AG08396 (cell line): ENCODE data around the gene ALDH5A1.

Experiments
- DNase-seq: peaks from one replicate; pipeline ENCODE4 v3.0.0; 2012; ENCODE audit warnings: low spot score, mixed read lengths

The ALDH5A1 gene

DNA sequence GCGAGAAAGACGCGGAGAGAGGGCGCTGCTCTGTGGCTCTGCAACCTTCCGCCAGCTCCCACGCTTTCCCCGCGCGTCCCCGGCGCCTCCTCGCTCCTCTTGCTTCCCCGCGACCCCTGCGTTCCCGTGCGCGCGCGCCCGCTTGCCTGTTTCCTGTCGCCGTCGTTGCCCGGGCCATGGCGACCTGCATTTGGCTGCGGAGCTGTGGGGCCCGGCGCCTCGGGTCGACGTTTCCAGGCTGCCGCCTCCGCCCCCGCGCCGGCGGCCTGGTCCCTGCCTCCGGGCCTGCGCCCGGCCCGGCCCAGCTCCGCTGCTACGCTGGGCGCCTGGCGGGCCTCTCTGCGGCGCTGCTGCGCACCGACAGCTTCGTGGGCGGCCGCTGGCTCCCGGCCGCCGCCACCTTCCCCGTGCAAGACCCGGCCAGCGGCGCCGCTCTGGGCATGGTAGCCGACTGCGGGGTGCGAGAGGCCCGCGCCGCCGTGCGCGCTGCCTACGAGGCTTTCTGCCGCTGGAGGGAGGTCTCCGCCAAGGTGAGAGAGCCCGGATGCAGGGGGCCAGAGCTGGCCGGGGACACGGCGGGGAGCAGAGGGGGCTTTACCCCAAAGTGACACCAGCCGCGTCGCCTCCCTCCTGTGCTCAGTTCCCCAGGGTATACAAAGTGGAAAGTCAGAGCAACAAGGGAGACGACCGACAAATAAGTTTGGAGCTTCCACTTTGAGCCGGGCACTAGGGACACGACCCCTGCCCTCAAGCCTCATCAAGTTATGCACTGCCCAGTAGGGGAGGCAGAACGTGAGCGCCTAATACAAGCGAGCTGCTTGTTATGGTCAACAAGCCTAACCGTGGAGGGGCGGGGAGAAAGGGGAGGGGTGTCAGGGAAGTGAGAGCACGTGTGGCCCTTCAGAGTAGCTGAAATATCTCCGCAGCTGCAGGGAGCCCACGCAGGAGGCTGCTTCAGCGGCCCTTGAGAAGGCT, at the start of gene ALDH5A1:
ALDH5A1 (plus strand) TSS at position 149 of the 975 bp plus-strand sequence; CDS start at position 177, 28 bp downstream.
- peak; percentile 78 for DNase-seq

GRCh38 chr6:24445704-24446103, 49.1 kb upstream of the ALDH5A1 start:
- DNase-seq: no peak

DNA sequence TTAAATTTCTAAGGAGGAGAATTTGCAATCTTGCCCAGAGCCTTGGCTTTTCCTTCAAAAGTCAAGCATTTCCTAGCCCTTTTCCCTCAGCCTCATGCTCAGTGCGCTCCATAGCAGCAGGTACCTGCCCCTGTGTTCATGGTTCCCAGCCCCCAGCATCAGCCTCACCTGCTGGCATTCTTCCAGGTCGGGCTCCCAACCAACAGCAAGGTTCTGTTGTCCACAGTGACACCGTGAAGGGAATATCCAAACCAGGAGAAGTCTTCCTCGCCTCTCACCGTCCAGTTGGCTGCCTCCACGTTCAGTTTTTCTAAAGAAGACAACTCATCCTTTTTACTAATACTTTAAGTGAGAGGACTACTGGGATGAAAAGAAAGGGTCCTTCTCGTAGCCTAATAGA, 48.1 kb upstream of the ALDH5A1 start:
- DNase-seq: no peak

DNA sequence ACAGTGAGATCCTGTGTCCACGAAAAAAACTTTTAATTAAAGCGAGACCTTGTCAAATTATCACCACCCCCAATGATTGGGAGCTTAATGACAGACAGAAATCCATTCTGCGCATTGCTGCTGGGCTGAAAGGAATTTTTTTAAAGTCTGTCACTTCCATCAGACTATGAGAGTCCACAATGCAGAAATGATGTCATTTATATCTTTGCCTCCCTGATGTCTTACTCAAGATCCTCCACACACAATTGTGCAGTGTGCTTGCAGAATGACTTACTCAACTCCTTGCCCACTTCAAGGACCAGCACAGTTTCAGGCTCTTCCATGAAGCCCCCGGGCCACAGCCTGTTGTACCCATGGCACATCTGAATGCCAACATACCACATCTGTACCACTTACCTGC, 46.4 kb upstream of the ALDH5A1 start:
- DNase-seq: no peak

GRCh38 chr6:24448828-24449525, 45.8 kb upstream of the ALDH5A1 start:
- no peak for DNase-seq

DNA sequence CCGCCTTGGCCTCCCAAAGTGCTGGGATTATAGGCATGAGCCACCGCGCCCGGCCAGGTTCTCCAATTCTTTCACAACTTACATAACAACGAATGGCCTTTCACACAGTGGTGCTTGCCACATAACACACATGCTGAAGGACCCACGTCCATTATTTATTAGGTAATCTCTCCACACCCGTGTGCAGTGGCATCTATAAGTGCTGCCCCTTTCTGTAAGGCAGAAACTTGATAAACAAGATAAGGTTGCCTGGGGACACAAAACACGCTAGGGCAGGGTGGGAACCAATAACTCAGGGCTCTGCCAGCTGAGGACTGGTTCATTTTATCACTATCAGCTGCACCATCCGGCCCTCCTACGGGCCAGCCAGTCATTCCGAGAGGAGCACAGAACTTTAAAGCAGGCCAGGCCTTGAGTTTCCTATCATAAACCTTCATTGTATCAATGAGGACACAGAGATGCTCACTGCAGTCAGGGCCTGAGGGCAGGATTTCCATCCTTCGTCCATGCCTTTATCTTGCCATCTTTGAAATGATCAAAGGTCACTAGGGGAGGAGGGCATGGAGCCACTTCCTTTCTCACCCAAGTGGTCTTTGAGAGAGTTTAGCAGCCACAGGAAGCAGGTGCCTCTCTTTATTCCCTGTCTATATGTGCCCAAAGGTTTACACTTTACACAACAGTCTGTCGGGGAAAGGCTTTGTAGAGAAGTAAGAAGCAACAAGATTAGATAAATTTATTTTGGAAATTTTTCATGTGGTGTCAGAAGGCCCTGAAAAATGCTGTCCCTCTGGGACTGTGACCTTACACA, 43.0 kb upstream of the ALDH5A1 start:
- DNase-seq: no peak

DNA sequence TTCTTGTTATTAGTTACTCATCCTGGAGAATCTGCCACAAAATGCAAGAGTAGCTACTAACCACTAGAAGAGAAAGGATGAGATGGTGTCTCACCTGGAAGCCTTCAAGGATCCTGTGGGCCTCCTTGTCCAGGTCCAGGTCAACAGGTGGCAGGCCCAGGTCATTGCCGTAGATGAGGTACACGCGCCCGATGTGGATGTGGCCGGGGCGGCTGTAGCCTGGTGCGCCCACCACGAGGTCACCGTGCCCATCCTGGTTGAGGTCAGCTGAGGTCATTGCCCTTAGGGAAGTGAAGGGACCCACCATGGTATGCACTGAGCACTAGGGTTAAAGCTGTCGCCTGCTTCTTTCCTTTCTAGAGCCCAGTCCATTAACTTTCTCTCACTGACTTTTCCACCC, 40.8 kb upstream of the ALDH5A1 start:
- DNase-seq: no peak

DNA sequence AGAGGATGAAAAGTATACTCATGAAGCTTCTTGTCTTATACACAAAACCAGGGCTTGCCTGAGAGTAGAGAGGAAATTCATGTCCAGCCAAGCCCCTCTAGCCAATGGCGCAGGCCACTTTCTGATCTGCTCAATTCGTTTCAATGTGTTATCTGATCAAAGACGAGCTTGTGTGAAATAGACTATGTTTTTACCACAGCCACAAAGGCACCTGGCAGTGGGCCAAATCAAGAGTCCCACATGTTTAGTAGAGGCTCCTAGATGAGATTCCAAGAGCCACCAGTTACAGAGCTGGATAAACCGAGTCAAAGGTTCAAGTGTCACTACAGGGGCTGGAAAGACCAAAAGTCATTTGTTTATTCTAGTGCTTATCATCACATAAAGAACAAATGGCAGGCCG, 40.3 kb upstream of the ALDH5A1 start:
- DNase-seq: no peak

DNA sequence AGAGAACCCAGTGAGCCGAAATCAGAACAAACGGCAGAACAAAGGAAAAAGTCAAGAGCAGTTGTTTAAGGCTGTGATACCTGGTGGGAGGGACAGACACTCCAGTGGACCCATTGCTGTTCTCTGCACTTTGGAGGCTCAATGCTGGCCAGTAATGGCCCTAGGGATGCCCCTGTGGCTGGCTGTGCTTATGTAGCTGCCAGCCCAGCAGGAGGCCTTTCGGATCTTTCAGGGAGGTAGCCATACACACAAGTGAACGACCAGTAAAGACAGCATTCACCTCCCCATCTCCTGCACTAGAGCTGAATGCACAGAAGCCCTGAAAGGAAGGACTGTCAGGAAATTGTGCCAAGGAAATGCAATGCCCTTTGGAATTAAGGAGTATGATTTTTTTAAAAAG, 39.7 kb upstream of the ALDH5A1 start:
- no peak for DNase-seq

DNA sequence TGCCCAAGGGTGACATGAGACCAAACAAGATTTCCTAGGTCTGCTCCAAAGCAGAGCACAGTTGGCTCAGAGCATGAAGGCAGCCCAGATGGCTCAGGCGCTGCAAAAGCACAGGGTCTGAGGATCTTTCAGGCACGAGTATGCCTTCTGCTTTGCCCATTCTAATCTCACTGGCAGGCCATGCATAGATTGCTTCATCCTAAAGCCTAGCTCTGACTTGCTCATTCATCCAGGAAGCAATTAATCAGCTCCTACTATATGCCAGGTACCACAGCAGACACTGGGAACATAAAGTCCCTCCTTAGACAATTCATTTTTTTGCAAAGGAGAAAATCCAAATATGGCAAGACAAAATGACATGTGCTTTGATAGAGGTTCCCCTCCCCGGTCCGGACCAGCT, 36.6 kb upstream of the ALDH5A1 start:
- no peak for DNase-seq

DNA sequence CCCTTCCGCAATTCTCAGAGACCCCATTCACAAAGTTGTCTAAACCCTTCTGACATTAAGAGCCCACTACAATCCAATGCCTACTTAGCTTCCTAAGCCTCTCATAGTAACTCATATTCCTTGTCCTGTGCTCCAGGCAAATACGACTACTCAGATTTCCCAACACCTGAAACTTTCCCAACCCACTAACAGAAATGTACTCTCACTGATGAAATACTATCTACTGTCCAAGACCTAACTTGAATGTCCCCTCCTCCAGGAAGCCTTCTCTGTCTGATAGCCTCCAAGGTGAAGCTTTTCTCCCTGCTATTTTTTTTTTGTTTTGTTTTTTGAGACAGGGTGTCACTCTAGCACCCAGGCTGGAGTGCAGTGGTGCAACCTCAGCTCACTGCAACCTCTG, 35.8 kb upstream of the ALDH5A1 start:
- DNase-seq: no peak

DNA sequence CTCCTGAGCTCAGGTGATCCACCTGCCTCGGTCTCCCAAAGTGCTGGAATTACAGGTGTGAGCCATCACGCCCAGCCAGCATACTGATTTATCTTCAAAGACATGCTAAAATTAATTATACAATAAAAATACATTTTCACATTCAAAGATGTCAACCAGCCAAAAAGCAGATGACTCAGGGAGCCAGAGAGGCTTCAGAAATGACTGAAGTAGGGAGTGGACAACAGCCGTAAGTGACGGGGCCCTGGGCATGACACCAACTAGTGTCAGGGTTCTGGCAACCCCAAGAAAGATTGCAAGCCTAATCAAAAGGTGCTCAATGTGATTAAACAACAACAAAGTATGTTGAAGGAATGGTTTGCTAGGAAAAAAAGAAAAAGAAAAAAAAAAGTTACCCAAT, 33.8 kb upstream of the ALDH5A1 start:
- DNase-seq: no peak

DNA sequence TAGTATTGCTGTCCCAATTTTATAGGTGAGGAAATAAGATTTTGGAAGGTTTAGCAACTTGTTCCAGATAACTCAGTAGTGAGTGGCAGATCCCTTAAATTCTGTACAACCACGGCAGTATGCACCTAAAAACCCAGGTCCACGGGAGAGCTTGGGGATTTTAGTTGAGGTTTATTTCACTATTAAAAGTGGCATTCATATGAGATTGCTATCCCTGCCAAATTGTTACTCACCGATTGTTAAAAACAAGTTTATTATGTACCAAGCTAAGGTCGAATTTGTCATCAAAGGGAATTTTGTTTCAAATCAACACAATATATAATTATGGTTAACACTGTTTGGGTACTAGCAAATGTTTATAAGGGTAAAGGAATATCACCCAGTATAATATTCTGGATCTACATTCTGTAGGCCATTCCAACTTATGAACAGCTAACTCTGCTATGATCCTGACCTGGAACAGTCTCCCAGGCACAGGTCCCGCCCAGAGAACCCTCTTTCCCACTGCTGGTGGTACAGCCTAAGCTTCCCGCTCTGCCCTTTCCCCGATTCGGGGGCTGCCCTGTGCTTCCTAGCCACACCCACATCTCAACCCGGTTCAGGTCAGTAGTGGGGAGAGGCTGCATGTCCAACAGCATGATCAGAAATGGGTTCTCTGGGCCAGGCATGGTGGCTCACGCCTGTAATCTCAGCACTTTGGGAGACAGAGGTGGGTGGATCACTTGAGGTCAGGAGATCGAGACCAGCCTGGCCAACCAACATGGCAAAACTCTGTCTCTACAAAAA, 30.3 kb upstream of the ALDH5A1 start:
- DNase-seq: no peak

DNA sequence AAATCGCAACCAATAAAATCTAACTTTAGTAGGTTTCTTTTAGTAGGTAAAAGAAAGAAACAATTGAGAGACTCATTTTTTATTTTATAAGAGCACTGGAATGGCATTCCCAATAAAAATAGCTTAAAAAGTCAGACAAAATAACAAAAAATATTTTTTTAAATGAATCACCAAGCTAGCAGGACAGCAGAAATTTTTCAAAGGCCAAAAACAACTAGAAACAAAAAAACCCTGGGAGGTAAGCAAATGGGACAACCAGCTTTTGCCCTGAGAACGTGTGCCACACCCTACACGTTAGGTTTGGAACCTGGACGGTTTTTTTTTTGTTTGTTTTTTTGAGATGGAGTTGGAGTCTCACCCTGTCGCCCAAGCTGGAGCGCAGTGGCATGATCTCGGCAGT, 25.0 kb upstream of the ALDH5A1 start:
- no peak for DNase-seq

DNA sequence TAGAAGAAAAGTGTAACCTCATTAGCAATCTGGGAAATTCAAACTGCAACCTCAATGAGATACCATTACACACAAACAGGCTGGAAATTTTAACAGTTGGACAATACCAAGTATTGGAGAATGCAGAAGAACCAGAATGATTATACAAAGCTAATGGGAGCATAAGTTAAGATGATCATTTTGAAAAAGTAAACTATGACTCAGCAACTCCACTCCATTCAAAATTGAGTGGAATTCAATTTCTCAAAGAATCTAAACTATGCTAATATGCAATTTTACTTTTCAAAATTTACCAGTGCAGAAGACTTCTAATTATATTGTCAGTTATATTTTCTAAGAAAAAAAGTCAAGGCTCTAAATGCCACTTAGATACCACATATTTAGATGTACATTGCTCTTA, 22.6 kb upstream of the ALDH5A1 start:
- no peak for DNase-seq

DNA sequence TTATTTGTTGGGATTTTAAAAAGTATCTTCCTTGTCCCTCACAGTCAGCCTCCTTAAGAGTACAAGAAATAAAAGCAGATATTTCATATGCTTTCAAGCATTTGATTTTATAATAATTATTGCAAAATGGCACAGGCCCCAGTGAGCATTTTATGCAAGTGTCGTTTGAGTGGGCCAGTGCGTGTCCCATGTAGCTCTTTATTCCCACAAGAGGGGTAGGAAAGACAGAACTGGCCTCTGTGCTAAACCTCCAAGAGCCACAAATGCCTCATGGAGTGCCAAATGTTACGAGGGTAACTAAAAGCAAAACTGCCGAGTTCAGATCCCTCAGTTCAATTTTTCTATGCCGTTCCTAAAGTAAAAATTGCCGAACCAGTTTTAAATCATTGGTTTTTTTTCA, 18.1 kb upstream of the ALDH5A1 start:
- no peak for DNase-seq

- DNase-seq: no peak
Observed at GRCh38 chr6:24477070-24477469, 17.7 kb upstream of the ALDH5A1 start.

DNA sequence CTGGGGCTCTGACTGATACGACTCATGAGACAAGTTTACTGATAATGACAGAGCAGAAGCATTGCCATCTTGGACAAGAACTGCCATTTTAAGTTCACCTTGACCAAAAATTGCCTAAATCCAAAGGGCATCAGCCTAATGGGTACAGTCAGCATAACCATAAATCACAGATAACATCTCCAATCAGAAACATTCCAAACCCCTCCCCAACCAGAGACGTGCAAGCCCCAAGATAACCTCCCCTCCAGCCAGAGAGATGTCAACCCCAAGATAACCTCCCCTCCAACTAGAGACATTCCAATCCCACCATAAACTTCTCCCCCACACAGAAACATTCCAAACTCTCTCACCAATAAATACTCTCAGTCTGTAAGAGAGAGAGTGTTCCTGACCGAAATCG, 15.9 kb upstream of the ALDH5A1 start:
- no peak for DNase-seq

DNA sequence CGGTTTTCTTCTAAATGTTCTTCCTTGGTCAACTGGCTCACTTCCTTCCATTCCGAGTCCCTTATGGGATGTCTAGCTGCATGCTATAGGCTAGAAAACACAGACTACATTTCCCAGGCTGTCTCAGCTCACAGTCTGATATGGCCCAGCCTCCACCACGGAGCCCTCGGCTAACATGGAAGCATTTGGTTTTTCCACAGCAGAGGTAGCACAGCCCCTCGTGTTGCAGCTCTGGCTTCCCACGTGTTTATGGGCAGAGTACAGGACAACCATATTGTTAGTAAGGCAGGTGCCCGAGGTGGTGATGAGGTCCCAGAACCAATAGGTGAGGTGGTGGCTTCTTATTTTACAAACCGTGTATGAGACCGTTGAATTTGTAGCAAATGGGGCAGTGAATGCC, 14.1 kb upstream of the ALDH5A1 start:
- DNase-seq: no peak

DNA sequence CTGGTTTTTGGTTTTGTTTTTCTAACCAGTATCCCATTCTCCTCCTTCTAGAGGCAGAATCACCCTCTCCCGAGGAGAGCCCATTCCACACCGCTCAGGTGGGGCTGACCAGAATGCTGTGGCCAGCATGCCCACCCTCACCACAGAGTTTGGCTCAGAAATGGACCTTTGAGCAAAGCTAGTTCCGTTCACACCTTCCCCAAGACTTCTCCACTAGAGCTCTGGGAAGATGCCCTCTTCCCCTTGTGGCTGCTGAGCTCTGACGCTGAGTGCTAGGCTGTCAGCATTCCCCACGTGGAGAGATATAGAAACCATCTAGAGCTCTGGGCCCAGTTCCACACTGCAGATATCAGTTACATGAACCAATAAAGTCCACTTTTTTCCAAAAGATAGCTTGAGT, 13.3 kb upstream of the ALDH5A1 start:
- no peak for DNase-seq

DNA sequence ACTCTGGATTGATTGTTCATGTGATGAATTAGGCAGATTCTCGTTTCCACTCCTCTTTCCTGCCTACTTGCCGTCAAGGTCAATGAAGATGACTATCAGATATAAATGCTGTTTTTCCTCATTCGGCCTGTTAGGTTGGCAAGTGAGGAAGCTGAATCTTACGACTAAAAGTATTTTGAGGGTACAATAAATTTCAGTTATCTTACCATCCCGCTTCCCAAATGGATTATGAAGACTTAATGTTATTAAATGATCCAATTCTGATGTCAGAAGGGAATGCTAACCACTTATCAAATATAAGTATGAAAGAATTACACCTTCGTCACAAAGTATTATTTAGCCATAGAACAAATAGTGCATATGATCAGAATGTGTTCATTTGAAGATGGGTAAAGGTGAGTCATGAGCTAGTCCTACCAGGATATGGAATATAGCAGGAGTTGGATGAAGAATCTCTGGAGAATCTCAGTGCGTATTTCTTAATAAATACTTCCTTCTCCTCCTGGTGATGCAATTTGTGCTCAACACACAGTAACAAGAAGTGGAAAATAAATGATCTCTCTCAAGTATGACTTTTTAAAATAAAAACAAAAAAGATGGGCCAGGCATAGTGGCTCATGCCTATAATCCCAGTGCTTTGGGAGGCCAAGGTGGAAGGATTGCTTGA, 10.0 kb upstream of the ALDH5A1 start:
- DNase-seq: no peak
